GM19452 (cell line): ENCODE measurements around the gene IL4R.
"Not testable (repeated sequence)": the region's sequence is repeated elsewhere in the genome, so short reads cannot be mapped to it uniquely, and the experiment has no call there.

Experiments
- ATAC-seq: cut with Tn5 transposase; IDR thresholded peaks from one replicate; pipeline ENCODE4 v1.9.1; 2021; ENCODE audit not compliant: unreplicated experiment

IL4R gene

GRCh38 chr16:27401768-27402568 lies 88.2 kb downstream of the IL4R start, which contains the start of gene IL21R:
IL21R (plus strand) TSS chr16:27402174; CDS start chr16:27430072, 27,898 bp downstream.
- ATAC-seq: peak; percentile 53

- ATAC-seq: no peak
Measured at GRCh38 chr16:27402569-27402963, 88.8 kb downstream of the IL4R start.

GRCh38 chr16:27402964-27403600 lies 89.3 kb downstream of the IL4R start:
- no peak for ATAC-seq

- ATAC-seq: no peak
Measured at GRCh38 chr16:27403601-27403992, 89.8 kb downstream of the IL4R start.

- no peak for ATAC-seq
Measured at GRCh38 chr16:27404163-27404823, 90.5 kb downstream of the IL4R start.

- ATAC-seq: no peak
Measured at GRCh38 chr16:27405546-27406451, 92.0 kb downstream of the IL4R start.

GRCh38 chr16:27406511-27407128 lies 92.8 kb downstream of the IL4R start:
- ATAC-seq: no peak

GRCh38 chr16:27407133-27407532 lies 93.4 kb downstream of the IL4R start:
- no peak for ATAC-seq

- ATAC-seq: peak; percentile 54
Measured at GRCh38 chr16:27408012-27408601, 94.3 kb downstream of the IL4R start.

- ATAC-seq: peak; percentile 27
Measured at GRCh38 chr16:27408602-27409031, 94.8 kb downstream of the IL4R start.

GRCh38 chr16:27409958-27410357 lies 96.2 kb downstream of the IL4R start:
- not testable (repeated sequence) for ATAC-seq

GRCh38 chr16:27410761-27411160 lies 97.0 kb downstream of the IL4R start:
- no peak for ATAC-seq

- ATAC-seq: no peak
Measured at GRCh38 chr16:27413956-27414355, 100.2 kb downstream of the IL4R start.
